GM12865 (cell line): ENCODE measurements around the gene PNPLA5.

ENCODE experiments used
- DNase-seq: peaks from one replicate; pipeline ENCODE4 v3.0.0; 2010; ENCODE audit warnings: low read depth
- H3K4me3 ChIP-seq: 2 replicates; pipeline ENCODE4 v1.5.1; 2011; ENCODE audit warnings: mild to moderate bottlenecking, low read depth, low read length, control low read depth
- TF ChIP-seq, protein P1 (sequence below): IDR thresholded peaks from 2 replicates; pipeline ENCODE4 v1.5.1; 2011; ENCODE audit warnings: low read length, control low read depth, low read depth, inconsistent platforms; ENCODE audit not compliant: insufficient read depth; ENCODE audit errors: missing control alignments

Gene PNPLA5

DNA sequence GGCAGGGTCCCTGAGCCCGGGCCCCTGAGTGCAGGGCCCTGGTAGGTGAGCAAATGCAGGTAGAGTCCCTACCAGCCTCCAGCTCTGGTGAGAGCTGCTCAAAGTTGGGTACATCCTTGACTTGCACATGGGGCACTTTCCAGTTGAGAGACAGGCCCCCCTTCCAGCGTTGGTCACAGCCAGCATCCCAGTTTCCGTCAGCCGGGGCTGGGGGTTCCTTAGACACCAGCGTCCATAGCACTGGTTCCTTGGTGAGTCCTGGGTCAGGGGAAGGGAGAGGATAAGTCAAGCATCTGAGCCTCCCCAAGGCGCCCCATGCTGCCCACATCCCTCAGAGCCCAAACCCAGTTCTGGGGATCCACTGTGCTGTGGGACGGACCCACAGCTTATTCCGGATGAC lies 5.6 kb downstream of the PNPLA5 start:
- no peak overlapping the region for H3K4me3 ChIP-seq
- TF ChIP-seq, protein P1, sequence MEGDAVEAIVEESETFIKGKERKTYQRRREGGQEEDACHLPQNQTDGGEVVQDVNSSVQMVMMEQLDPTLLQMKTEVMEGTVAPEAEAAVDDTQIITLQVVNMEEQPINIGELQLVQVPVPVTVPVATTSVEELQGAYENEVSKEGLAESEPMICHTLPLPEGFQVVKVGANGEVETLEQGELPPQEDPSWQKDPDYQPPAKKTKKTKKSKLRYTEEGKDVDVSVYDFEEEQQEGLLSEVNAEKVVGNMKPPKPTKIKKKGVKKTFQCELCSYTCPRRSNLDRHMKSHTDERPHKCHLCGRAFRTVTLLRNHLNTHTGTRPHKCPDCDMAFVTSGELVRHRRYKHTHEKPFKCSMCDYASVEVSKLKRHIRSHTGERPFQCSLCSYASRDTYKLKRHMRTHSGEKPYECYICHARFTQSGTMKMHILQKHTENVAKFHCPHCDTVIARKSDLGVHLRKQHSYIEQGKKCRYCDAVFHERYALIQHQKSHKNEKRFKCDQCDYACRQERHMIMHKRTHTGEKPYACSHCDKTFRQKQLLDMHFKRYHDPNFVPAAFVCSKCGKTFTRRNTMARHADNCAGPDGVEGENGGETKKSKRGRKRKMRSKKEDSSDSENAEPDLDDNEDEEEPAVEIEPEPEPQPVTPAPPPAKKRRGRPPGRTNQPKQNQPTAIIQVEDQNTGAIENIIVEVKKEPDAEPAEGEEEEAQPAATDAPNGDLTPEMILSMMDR, result no peak
- no peak for DNase-seq

DNA sequence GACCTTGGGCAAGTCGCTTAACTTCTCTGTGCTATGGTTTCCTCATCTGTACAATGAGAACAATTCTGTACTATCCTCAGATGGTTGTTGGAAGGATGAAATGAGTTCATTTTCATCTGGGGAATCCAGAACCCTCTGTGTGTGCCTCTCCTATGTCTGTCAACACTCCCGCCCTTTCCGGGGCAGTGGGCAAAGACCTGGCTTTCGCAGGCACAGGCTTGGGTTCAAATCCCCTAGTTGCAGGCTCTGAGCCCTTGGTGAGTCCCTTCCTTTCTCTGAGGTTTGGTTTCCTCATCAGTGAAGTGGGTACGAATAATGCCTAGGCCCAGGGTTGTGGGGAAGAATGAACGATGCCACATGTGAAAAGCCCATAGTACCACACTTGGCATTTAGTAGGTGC lies 6.0 kb downstream of the PNPLA5 start:
- no peak overlapping the region for H3K4me3 ChIP-seq
- TF ChIP-seq, protein P1, result no peak
- DNase-seq, result no peak

DNA sequence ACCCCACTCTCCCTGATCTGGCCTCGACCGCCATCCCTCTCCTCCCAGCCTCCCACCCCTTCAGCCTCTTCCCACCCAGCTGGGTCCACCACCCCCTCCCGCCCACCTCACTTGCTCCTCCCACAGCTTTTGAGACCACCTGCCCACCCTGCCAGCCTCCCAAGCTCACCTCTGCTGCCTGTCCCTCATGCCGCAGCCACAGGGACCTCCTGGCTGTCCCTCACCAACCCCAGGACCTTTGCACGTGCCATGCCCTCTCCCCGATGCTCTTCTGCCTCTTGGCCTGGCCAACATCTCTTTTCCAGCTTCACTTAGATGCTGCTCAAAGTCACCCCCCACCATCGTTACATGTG lies 6.5 kb downstream of the PNPLA5 start:
- TF ChIP-seq, protein P1, result no peak
- H3K4me3 ChIP-seq, result no peak overlapping the region
- no peak for DNase-seq

DNA sequence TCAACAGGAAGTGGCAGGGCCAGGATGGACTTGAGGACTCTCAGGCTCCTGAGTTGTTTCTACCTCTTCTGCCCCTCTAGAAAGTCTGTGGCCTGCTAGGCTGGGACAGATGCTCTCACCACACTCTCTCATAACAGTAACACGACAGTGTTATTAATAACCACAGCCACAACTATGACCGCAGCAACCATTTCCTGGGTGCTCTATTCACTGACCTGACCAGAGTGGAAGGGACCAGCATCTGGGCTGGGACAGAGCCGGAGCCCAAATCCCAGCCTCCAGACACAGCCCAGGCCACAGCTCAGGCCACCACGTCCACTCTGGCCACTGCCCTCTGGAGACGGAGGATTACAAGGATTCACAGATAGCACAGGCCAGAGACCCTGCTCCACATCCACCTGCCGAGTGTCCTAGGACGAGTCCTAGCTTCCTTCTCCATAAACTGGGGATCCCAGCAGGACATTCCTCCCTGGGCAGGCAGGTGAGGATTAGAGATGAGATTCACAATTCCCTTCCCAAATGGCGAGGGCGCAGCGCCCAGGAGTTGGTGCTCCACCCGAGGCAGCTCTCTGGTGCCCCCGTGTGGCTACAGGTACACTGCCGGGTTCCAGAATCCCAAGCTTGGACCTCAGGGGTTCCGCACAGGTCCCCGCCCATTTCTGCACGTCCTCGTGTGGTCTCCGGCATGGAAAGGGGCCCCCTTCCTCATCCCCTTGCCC lies 7.1 kb downstream of the PNPLA5 start:
- TF ChIP-seq, protein P1, result peak; percentile 86
- peak; percentile 92 for DNase-seq
- 0 out of 2 replicates have a peak overlapping the region, but pooled peaks have one; percentile 3 for H3K4me3 ChIP-seq

DNA sequence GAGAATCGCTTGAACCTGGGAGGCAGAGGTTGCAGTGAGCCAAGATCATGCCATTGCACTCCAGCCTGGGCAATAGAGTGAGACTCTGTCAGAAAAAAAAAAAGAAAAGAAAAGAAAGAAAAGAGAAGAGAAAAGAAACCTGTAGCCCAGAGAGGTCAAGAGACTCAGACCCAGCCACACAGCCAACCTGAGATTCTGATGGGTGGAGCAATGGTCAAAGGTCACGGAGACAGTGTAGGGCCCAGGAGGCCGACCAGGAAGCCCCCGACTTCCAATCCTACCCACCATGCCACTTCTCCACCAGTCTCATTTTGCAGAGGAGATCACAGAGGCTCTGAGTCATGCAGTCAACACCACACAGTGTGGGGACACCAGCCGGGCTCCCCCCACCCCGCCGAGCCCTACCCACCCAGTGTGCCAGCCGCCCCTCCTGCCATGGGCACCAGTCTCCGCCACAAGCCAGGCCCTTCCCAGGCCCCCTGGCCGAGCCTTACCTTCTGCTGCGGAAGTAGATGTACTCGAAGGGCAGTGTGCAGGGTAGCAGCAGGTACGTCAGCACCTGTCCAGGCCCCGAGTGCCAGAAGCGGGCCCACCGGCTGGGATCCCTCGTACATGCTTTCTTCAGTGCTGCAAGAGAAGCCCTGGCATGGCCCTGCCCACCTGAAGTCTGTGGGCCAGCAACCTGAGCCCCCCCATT lies 7.9 kb downstream of the PNPLA5 start:
- no peak overlapping the region for H3K4me3 ChIP-seq
- TF ChIP-seq, protein P1, result no peak
- no peak for DNase-seq

DNA sequence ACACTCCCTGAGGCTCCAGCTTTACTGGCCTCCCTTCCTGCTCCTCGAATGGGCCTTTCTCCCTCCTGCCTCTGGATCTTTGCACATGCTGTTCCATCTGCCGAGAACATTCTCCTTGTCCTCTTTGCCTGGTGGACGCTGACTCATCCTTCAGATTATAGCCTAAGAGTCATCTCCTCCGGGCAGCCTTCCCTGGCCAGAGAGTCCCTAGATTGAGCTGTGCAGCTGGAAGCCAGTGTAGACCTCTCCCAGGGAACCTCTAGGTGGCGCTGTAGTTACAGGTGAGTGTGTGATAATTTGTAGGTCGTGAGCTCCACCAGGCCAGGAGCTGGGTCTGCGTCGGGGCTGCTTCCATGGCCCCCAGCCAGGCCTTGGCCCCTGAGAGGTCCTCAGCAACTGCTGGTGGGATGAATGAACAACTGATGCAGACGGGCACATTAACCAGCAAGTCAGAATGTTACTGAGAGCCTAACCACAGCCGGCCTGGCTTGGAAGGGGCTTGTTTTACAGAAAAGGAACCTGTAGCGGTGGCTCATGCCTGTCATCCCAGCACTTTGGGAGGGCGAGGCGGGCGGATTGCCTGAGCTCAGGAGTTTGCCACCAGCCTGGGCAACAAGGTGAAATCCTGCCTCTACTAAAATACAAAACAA lies 8.7 kb downstream of the PNPLA5 start:
- H3K4me3 ChIP-seq, result no peak overlapping the region
- TF ChIP-seq, protein P1, result peak; percentile 83
- DNase-seq, result peak; percentile 81
